NCI-H146 treated with DMSO at 0.1 percent for 48 hours (cell line): ENCODE measurements around the gene IZUMO2.
A peak's percentile ranks its signal among the peaks of the same experiment; 100 is the strongest.
"Not testable (repeated sequence)": the region's sequence is repeated elsewhere in the genome, so short reads cannot be mapped to it uniquely, and the experiment has no call there.

Source experiments
- DNase-seq: peaks from one replicate; lab custom pipeline; 2025; ENCODE audit not compliant: unreplicated experiment; lab: John Stamatoyannopoulos, UW

IZUMO2 gene

GRCh38 chr19:50187937-50188336, 24.9 kb upstream of the IZUMO2 start:
- DNase-seq, result no peak

- no peak for DNase-seq
Measured at GRCh38 chr19:50184196-50184595, 21.1 kb upstream of the IZUMO2 start.

- no peak for DNase-seq
Measured at GRCh38 chr19:50181121-50181520, 18.0 kb upstream of the IZUMO2 start.

- DNase-seq, result no peak
Measured at GRCh38 chr19:50178859-50179537, 15.9 kb upstream of the IZUMO2 start.

GRCh38 chr19:50178320-50178719, 15.2 kb upstream of the IZUMO2 start:
- no peak for DNase-seq

GRCh38 chr19:50176775-50177174, 13.7 kb upstream of the IZUMO2 start:
- no peak for DNase-seq

GRCh38 chr19:50175924-50176323, 12.8 kb upstream of the IZUMO2 start:
- no peak for DNase-seq

GRCh38 chr19:50174100-50174793, 11.2 kb upstream of the IZUMO2 start:
- no peak for DNase-seq

- DNase-seq, result no peak
Measured at GRCh38 chr19:50173127-50173526, 10.0 kb upstream of the IZUMO2 start.

GRCh38 chr19:50172726-50173125, 9.6 kb upstream of the IZUMO2 start:
- no peak for DNase-seq

- DNase-seq, result no peak
Measured at GRCh38 chr19:50171752-50172151, 8.7 kb upstream of the IZUMO2 start.

GRCh38 chr19:50167314-50167721, 4.2 kb upstream of the IZUMO2 start:
- no peak for DNase-seq

- DNase-seq, result no peak
Measured at GRCh38 chr19:50159078-50159477, 4.0 kb downstream of the IZUMO2 start.

- no peak for DNase-seq
Measured at GRCh38 chr19:50158577-50158976, 4.5 kb downstream of the IZUMO2 start.

- no peak for DNase-seq
Measured at GRCh38 chr19:50155520-50156109, 7.5 kb downstream of the IZUMO2 start.

- no peak for DNase-seq
Measured at GRCh38 chr19:50154529-50154928, 8.6 kb downstream of the IZUMO2 start.

GRCh38 chr19:50152578-50152977, 10.5 kb downstream of the IZUMO2 start:
- DNase-seq, result no peak

GRCh38 chr19:50148528-50148927, 14.6 kb downstream of the IZUMO2 start:
- no peak for DNase-seq

- DNase-seq, result peak; percentile 44
Measured at GRCh38 chr19:50147462-50148423, 15.3 kb downstream of the IZUMO2 start.

GRCh38 chr19:50141921-50142320, 21.2 kb downstream of the IZUMO2 start:
- DNase-seq, result not testable (repeated sequence)
